Measurements from ENCODE around the gene SMC6.

The SMC6 gene

GRCh38 chr2:17717666-17718065 lies 35.9 kb downstream of the SMC6 start:
- no peak for DNase-seq (ENCODE audit: low read depth)

DNA sequence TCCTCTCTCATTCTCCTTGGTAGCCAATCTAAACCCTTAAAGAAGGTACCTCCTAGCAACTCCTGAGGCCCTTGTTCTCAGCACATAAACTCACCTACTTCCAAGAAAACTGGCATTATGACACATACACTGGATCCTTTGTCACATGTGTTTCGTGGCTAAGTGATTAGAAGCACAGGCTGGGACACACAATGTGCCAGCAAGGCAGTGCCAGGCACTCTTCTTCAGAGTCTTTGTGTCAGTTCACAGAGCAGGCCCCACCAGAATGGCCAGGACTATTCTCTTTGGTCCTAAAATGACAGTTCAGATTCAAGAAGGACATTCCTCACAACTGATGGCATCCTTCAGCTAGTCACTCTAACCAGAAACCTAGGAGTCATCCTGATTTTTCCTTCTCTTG lies 40.3 kb downstream of the SMC6 start:
- DNase-seq (ENCODE audit: low read depth) = no peak

GRCh38 chr2:17710547-17711248 lies 42.9 kb downstream of the SMC6 start:
- no peak for DNase-seq (ENCODE audit: low read depth)

- no peak for DNase-seq (ENCODE audit: low read depth)
Measured at GRCh38 chr2:17709897-17710296, 43.7 kb downstream of the SMC6 start.

DNA sequence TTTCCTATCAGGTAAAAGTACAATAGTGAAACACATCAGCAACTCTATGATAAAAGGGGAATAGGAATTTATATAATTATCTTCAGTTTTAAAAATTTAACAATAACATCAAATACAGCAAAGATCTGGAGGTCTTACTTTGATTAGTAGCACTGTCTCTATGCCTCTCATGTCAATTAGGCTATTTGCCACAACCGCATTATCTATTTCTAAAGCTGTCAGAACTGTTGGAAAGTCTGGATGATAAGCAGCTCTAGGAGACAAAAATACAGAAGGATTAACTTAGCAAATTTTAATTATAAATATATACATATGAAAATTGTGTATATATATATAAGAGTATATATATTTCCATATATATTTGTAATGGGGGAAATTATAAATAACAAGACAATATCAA lies 45.1 kb downstream of the SMC6 start:
- DNase-seq (ENCODE audit: low read depth) = no peak

GRCh38 chr2:17706845-17707244 lies 46.8 kb downstream of the SMC6 start:
- DNase-seq (ENCODE audit: low read depth) = peak; percentile 57

DNA sequence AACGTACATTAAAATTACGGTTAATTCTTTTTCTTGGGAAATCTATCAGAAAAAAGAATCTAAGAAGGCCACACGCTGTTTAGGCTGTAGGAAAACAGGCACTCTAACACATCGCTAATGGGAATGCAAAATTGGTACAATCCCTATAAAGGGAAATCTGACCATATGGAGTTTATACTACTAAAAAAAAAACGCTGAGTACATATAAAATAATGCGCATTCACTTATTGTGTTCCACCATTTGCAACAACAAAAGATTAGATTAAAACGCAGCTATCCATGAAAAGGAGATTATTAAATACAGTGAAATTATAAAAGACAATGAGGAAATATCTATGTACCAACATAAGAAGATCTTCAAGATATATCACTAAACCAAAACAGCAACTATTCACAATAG lies 62.8 kb downstream of the SMC6 start:
- no peak for DNase-seq (ENCODE audit: low read depth)

DNA sequence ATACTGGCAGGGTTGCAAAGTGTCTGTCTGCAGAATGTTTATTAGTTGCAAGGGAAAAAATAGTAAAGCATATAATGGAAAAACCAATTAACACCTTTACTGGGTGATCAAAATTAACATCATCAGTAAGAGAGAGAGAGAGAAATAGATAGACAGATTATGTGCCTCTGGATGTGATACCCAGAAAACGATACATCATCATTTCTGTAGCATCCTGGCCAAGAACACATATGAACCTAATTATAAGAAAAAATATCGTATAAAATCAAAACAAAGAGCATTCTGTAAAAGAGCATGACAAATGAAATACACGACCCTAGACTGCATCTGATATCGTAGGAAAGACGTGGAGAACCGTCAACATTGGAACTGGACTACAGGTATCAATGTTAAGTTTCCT lies 64.6 kb downstream of the SMC6 start:
- DNase-seq (ENCODE audit: low read depth) = no peak

GRCh38 chr2:17688600-17688999 lies 65.0 kb downstream of the SMC6 start:
- no peak for DNase-seq (ENCODE audit: low read depth)

DNA sequence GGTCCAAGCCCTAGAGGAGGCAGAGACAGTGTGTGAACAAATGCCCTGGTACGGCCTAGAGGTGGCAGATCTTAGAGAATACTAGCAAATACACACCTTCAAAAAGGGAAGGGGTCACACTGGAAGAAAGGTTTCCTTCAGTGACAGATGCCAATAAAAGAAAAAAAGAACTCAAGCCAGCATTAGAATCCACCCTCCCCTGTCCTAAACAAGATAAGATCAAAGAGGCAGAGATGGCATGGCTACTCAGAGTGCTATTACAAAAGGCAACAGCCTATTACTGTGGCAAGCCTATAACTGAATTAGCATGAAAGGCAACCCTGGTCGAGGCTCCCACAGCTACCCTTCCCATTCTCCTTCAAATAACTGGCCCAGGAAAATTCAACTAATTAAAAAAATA lies 69.6 kb downstream of the SMC6 start:
- no peak for DNase-seq (ENCODE audit: low read depth)

GRCh38 chr2:17682098-17682857 lies 71.3 kb downstream of the SMC6 start:
- no peak for DNase-seq (ENCODE audit: low read depth)

- DNase-seq (ENCODE audit: low read depth) = peak; percentile 85
Measured at GRCh38 chr2:17680119-17680518, 73.5 kb downstream of the SMC6 start.

- DNase-seq (ENCODE audit: low read depth) = no peak
Measured at GRCh38 chr2:17674817-17675216, 78.8 kb downstream of the SMC6 start.

DNA sequence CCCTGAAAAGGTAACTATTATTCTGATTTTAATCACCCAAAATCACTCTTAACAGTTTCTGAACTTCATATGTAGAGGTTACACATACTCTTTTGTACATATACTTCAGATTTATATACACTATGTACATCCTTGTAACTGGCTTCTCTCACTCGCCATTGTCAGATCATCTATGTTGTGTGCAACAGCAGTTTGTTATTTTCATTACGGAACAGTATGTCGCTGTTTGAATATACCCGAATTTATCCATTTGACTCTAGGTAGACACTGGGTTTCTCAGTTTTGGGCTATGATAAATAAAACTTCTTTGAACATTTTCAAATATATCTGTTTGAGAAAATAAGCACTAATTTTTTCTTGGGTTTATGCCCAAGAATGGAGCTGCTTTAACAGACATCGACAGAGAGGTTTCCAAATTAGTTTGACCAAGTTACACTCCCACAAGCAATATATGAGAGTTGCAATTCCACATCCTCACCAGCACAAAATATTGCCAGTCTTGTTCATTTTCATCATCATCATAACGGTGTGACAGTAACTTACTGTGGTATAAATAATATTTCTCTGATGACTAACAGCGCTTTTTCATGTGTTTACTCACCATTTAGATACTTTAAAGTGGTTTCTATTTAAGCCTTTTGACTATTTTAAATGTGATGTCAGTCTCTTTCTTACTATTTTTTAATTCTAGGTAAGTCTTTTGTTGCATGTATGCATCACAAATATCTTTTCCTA lies 80.9 kb downstream of the SMC6 start:
- DNase-seq (ENCODE audit: low read depth) = peak; percentile 89

- DNase-seq (ENCODE audit: low read depth) = peak; percentile 8
Measured at GRCh38 chr2:17667898-17668297, 85.7 kb downstream of the SMC6 start.

DNA sequence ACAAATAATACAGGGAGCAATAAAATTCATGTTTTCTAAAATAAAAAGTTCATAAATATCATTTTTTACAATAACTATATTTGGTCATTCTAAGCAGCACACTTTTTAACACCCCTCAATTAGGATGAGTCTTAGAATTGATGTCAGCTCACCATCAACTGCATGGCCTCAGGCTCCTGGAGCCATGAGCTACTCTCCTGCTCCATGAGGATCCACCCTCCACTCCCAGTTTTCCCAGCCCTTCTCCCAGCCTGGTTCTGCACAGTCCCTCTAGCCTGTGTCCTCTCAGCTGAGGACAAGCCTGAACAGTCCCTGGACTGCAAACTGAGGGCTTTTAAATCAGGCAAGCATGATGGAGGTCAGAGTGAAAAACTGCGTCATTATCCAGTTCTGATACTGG lies 89.1 kb downstream of the SMC6 start:
- no peak for DNase-seq (ENCODE audit: low read depth)

DNA sequence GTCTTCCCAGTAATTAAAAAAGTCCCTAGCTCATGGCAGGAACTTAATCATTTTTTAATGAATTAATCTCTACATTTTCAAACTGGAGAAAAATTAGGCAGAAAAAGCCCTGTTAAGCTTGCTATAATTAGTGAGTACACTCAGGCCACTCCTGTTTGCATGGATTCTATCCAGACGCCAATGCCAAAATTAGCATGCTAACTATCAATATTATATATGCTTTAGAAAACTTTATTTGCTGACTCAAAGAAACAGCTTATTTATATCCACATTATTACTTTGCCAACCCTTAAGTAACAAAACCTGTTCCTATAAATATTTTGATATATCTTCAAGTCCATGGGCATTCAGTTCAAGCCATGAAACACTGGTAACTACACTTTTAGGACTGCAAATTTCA lies 90.9 kb downstream of the SMC6 start:
- no peak for DNase-seq (ENCODE audit: low read depth)

DNA sequence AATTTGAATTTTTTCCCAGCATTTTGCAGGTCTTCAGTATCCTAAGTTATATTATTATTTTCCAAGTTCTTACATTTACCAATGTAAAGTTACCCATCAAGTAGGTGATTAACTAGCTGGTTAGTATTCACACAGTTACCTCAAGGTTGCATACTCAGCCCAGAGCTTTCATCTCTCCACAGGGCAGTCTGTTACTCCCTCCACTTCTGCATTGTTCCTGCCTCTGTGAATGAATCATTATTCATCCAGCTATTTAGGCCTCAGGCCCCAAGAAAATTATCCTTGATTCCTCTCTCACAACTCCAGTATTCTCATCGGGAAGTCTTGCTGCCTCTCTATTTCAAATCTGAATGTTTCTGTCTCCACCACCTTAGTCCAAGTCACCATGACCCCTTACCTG lies 92.2 kb downstream of the SMC6 start:
- DNase-seq (ENCODE audit: low read depth) = no peak

- no peak for DNase-seq (ENCODE audit: low read depth)
Measured at GRCh38 chr2:17660219-17660618, 93.4 kb downstream of the SMC6 start.

GRCh38 chr2:17658251-17658843 lies 95.3 kb downstream of the SMC6 start:
- DNase-seq (ENCODE audit: low read depth) = peak; percentile 78

DNA sequence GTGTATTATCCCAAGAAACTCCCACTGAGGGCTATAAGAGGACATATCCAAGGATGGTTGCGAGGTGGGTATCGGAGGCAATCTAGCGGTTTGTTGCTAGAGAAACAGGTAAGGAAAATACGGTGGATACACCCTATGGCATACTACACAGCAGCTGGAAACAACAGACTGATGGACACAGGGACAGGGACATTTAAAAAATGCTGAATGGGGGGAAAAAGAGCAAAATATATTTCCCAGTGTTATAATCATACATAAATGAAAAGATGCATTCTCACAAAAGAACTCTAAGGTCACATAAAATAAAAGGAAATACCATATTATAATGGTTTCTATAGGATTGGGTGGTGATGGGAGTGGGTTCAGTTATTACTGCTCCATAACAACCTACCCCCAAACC lies 95.9 kb downstream of the SMC6 start:
- DNase-seq (ENCODE audit: low read depth) = no peak

- no peak for DNase-seq (ENCODE audit: low read depth)
Measured at GRCh38 chr2:17652681-17653394, 100.8 kb downstream of the SMC6 start.
